Left ventricle myocardium superior (tissue), 1 donor: Measurements from ENCODE around the gene PRRX2. TPM values are rescaled to one million over a fixed set of nuclear protein-coding genes. Genes with fewer than 3 reads are reported as not detected.

Experiments
- ATAC-seq: fragments of 200-7000 bp; cut with Tn5 transposase; one replicate; pipeline ENCODE4 v1.9.1; 2020; ENCODE audit warnings: mild to moderate bottlenecking, moderate library complexity
- DNase-seq: peaks from one replicate; pipeline ENCODE4 v3.0.0-alpha.2; 2020
- intact Hi-C: fragments of 100-400 bp; cut with micrococcal nuclease; formaldehyde crosslinking; loops from one replicate; pipeline ENCODE4 v1.11.0; 2022
- total RNA-seq: library from RNA; stranded (reverse); fragmentation: NEBNext Ultra II Directional; extraction: Animal tissue kit (Norgen Biotek cat#: 25700); gene quantifications from one replicate; pipeline ENCODE4 v1.2.1, GENCODE V29; 2021
- donor health status: DM: no; HTN: yes; CAD: no; lungs with severe emphysema.

PRRX2 gene
- total RNA-seq, 1 donor from 2014 or later = 0.20 TPM

DNA sequence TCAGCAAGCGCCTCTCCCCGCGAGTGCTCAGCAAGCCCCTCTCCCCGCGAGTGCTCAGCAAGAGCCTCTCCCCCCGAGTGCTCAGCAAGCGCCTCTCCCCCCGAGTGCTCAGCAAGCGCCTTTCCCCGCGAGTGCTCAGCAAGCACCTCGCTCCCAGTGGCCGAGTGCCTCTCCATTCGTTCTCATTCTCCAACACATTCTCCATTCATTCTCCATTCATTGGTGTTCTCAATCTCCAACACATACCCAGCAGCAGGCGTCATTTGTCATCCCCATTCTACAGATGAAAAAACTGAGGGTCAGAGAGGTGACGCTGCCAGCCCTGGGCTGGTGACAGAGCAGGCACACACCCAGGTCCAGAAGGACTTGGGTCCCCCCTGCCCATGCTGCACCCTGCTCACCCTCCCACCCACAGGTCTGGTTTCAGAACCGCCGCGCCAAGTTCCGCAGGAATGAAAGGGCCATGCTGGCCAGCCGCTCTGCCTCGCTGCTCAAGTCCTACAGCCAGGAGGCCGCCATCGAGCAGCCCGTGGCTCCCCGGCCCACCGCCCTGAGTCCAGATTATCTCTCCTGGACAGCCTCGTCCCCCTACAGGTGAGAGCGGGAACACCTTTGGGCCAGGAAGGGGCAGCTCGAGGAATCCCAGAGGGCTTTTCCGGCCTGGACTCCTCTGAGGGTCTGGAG lies 54.9 kb downstream of the PRRX2 start:
- intact Hi-C loops = no loop called here
- ATAC-seq = no peak
- no peak for DNase-seq

DNA sequence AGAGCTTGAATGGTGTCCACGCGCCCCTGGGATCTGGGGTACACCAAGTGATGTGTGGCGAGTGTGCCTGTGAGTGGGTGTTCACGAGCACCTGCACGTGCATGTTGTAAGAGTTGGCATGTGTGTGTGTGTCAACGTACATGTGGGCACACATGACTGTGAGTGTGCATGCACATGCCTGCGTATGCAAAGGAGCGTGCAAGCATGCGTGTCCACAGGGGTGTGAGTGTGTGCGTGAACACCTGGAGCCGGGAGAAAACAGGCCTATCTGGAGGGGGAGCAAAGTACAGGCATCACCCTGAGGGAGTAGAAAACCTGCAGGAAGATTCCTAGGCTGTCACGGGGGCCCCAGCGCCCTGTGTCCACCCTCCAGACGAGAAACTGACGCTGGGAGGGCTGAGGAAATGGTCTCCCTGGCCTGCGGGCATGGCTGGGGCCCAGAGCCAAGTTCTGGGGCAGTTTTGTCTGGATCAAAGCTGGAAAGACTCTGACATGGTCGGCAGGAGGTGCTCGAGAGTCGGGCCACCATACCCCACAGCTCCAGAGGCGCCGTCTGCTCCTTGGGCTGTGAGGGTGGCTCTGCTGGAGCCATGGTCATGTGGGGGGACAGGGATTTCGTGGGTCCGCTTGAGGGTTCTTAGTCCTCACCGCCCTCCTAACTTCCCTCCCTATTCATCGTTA lies 55.6 kb downstream of the PRRX2 start:
- no peak for ATAC-seq
- no peak for DNase-seq
- intact Hi-C loops = no loop called here

DNA sequence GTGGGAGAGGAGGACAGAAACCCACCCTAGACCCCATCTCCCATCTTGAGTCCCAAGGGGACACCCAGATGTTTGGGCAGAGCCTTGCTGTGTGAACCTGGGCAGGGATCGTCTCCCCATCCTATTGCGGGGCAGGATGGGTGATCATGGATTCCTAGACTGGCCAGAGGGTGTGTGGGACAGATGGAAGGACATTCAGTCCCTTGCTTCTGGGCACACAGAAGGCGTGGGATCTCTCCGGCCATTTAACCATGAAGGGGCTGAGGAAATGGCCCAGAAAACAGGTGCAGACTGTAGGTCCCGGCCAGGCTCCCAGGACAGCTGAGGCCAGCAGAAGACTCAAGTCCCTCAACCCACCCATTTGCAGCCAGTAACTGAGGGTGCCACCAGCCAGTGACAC lies 57.5 kb downstream of the PRRX2 start:
- DNase-seq (no peak), ATAC-seq (no peak)
- intact Hi-C loops = no loop called here

DNA sequence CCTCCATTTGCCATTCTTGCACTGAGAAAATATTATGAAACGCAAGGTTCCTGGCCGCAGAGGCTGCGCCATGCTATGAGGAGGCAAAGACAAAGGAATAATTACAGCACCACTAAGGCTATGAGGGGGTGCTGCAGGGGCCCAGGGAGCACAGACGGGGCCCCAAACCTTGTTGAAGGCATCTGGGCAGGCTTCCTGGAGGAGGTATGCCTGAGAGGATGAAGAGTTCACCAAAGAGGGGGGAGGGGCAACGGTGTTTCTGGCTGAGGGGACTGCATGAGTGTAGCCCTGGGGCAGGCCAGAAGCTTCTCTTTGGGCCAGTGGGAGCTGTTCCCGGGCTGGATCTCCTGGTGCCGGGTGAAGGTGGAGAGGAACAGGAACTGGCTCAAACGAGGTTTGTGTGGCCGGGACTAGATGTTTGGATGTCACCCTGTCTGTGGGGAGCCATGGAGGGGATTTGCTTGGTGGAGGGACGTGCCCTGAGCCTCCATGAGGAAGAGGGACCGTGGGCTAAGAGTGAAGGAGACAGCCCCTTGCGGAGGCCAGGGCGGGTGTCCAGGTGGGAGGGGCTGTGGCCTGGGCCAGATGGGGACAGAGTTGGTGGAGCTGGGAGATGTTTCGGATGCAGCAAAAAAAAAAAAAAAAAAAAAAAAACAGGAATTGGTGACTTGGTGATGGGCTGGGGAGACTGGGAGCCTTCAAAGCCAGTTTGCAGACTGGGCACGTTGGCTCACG lies 59.2 kb downstream of the PRRX2 start:
- ATAC-seq = no peak
- DNase-seq = no peak
- intact Hi-C loops = no loop called here

DNA sequence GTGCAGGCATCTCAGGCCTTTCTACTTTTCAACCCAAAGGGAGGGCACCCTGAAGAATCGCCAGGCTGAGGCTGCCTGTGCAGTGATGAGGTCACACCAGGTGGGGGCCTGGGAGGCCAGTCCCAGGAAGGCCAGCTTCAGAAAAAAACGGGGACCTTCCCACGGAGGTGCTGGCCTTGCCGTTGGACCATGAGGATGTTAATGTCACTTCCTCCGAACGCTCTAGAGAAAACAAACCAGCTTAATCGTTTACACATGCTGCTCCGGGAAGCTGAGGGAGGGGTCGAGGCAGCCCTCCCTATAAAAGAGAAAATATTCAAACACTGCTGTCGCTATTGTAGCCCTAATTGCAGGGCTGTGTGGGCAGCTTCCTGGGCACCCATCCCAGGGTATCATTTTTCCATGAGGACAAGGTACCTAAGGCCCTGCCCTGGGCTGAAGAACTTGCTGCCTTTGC lies 60.4 kb downstream of the PRRX2 start:
- intact Hi-C loops = no loop called here
- DNase-seq = no peak
- no peak for ATAC-seq

DNA sequence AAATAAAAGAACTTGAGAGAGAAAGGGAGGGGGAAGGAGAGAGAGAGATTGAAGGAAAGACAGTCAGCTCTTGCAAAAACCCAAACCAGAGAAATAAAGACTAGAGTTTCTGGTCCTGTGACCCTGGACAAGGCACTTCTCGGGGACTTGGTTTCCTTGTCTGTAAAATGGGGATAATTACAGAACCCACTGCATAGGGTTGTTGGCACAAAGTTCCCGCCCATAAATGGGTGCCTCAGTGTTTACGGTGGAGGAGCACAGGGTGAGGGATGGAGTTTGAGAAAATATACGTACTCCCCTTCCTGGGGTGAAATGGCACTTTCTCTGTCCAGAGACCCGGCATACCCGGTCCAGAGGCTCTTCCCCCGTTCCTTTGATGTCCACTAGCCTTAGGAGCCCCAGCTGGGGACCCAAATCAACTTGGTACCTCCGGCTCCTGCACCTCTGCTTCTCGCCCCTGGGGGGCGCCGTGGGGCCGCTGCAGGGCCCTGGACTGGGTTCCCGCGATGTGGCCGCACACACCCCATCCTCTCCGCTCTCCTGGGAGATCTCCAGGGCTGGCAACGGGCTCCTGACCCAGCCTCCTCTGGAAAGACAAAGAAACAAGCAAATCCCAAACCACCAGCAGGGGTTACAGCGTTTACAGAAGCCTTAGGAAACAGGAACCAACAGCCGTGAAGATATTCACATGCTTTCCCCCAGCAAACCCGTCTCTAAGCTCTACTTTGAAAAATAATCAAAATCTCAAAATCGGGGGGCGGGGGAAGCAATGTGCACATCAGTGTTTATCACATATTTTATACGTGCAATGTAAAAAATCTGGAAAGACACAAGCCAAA lies 61.1 kb downstream of the PRRX2 start:
- DNase-seq (peak; percentile 79), ATAC-seq (peak; percentile 93)
- intact Hi-C loops = no loop called here

DNA sequence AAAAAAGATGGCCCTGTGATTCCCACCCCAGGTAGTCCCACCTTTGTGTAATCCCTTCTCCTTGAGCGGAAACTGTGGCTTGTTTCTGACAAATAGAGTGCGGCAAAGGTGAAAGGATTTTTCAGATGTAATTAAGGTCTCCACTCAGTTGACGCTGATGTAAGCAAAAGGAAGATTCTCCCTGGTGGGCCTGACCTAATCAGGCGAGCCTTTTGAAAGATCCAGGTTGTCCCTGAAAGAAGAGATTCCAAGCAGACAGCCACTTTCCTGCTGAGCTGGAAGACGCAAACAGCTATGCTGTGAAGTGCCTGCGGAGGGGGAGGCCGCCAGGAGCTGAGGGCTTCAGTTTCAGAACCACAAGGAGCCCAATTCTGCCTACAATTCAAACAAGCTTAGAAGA lies 63.3 kb downstream of the PRRX2 start:
- DNase-seq (no peak), ATAC-seq (no peak)
- intact Hi-C loops = no loop called here

DNA sequence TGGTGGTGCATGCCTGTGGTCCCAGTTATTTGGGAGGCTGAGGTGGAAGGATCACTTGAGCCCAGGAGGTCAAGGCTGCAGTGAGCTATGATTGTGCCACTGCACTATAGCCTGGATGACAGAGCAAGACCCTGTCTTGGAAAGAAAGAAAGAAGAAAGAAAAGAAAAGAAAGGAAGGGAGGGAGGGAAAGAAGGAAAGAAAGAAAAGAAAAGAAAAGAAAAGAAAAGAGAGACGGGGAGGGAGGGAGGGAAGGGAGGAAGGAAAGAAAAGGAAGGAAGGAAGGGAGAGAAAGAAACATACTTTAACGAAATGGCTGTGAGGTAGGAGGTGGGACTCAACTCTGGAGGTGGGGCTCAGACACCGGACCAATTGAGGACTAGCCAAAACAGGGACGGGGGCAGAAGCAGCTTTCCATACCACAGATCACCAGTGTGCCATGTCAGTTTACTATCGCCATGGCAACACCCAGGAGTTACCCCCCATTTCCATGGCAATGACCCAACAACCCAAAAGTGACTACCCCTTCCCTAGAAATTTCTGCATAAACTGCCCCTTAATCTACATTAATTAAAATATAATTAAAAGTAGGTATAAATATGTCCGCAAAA lies 66.1 kb downstream of the PRRX2 start:
- intact Hi-C loops = loop anchor here (10.0 kb wide), 1 partner anchor 53 kb away; no protein-coding TSS in a partner anchor
- ATAC-seq (no peak), DNase-seq (no peak)

DNA sequence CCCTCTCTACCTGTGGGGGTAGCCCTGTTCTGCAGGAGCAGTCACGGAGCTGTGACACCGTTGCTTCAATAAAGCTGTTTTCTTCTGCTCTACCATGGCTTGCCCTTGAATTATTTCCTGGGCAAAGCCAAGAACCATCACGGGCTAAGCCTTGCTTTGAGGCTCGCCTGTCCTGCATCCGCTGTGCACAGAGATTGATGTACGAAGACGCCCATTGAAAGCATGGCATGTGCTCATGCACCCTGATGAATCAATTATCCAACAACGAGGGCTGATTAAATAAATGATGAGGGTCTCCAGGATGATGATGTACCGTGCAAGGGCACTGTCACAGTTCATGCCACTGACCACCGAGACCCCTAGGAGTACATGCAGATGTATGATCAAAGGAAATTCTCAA lies 66.7 kb downstream of the PRRX2 start:
- ATAC-seq = no peak
- intact Hi-C loops = loop anchor here (10.0 kb wide), 1 partner anchor 53 kb away; no protein-coding TSS in a partner anchor
- DNase-seq = no peak

DNA sequence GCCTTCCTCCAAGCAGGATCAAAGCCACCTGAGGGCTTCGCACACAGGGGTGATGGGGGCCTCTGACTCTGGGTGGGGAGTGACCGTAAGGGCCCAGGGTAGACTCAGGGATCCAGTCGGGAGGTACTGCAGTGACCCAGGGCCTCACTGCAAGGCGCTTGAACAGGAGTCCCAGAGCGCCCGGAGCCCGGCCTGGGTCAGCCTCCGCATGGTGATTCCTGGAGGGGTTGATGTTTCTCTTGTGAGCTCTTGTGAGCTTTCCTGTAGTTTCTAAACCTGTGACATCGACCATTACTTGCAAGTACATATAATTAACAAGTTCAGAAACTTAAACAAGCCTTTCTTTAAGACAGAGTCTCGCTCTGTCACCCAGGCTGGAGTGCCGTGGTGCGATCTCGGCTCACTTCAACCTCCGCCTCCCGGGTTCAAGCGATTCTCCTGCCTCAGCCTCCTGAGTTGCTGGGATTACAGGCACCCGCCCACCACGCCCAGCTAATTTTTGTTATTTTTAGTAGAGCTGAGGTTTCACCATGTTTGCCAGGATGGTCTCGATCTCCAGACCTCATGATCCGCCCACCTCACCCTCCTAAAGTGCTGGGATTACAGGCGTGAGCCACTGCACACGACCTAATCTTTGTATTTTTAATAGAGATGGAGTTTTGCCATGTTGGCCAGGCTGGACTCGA lies 67.6 kb downstream of the PRRX2 start:
- ATAC-seq (no peak), DNase-seq (no peak)
- intact Hi-C loops = loop anchor here (10.0 kb wide), 1 partner anchor 52 kb away; no protein-coding TSS in a partner anchor

DNA sequence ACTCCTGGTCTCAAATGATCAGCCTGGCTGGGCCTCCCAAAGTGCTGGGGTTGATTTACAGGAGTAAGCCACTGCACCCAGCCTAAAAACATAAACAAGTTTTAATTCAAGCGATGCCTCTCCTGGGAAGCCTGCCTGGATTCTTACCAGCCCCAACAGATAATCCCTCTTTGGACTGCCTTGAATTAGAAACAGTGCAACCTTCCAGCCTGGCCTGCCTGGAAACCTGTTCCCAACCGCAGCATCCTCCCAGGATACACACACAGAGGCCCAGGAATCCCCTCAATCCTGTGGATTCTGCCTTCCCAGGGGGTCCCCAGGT lies 68.1 kb downstream of the PRRX2 start:
- DNase-seq (no peak), ATAC-seq (no peak)
- intact Hi-C loops = loop anchor here (10.0 kb wide), 1 partner anchor 51 kb away; no protein-coding TSS in a partner anchor

DNA sequence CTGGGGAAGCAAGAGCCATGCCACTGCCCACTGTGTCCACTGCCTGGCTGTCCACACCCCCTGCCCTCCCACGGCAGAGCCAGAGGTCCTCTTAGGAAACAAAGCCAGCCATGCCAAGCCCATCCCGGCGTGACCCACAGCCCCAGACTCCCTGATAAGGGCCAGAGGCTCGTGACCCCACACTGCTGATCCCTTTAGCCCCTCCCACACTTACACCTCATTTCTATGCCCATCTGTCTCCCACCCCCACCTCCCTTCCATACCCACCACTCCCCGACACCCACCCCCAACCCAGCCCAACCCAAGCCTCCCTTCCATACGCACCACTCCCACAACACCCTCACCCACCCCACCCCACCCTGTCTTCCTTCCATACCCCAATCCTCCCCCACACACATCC lies 70.1 kb downstream of the PRRX2 start:
- intact Hi-C loops = loop anchor here (10.0 kb wide), 1 partner anchor 49 kb away; no protein-coding TSS in a partner anchor
- ATAC-seq (no peak), DNase-seq (no peak)

DNA sequence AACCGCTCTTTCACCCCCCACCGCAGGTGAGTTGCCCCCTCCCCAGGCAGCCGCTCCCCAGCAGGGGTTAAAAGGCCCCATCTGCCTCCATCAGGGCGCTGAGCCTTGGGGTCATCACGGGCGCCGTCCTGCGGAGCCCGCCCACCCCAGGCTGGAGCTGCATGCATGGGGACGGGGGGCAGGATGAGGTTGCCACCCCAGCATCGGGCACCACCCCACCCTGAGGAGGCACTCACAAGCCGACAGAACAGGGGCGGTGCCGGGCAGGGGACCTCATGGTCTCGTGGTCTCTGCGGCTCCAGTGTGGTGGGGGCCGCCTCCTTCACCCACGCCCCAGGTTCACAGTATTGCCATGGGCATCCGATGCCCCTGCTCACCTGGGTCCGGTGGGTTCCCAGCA lies 70.9 kb downstream of the PRRX2 start:
- ATAC-seq (no peak), DNase-seq (no peak)
- intact Hi-C loops = loop anchor here (10.0 kb wide), 1 partner anchor 48 kb away; no protein-coding TSS in a partner anchor

DNA sequence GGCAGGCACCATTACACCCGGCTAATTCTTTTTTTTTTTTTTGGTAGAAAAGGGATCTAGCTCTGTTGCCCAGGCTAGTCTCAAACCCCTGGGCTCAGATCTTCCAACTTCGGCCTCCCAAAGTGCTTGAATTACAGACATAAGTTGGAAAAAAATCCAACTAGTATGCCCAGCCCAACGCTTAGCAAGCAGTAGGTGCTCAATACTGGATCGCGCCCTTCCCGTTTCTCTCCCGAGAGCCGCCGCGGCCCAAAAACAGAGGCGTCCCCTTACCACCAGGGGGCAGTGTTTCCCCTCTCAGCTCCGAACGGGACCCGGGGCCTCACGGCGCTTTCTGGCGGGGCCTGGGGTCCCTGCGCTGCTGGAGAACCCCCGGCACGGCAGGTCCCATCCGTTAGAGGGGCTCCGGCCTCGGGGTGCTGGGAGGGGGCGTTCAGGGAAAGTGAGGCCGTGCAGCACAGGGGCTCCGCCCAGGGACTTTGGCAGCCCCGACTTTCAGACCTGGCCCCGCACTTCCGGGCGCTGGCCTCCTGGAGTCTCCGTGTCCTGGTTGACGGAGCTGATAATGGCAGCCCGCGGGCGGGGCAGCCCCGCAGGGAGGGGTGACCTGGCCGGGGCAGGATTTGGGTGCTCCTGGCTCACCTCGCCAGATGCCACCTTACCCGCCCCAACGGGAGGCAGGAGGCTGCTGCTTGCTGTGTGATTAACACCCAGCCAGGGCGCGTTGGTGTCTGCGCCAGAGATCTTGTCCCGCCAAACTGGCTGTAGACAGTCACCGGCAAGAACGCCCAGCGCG lies 72.2 kb downstream of the PRRX2 start:
- DNase-seq = peak; percentile 88
- intact Hi-C loops = loop anchor here (10.0 kb wide), 1 partner anchor 47 kb away; no protein-coding TSS in a partner anchor
- ATAC-seq = peak; percentile 96

DNA sequence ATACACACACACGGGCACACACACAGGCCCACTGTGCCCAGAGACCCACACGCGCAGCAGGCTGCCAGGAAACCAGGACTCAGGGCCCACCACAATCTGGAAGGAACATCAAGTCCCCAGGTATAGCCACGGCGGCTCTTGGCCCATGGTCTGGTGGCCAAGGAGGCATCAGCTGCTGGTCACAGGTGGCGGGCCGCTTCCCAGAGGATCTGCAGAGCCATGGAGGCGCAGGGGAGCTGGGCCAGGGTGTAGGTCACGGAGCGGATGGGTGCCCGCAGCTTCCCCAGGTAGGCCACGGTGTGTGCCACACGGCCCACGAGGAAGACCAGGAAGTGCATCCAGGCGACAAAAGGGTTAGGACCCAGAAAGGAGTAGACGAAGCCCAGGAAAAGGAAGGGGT lies 74.0 kb downstream of the PRRX2 start:
- DNase-seq = no peak
- intact Hi-C loops = loop anchor here (10.0 kb wide), 1 partner anchor 45 kb away; no protein-coding TSS in a partner anchor
- no peak for ATAC-seq

DNA sequence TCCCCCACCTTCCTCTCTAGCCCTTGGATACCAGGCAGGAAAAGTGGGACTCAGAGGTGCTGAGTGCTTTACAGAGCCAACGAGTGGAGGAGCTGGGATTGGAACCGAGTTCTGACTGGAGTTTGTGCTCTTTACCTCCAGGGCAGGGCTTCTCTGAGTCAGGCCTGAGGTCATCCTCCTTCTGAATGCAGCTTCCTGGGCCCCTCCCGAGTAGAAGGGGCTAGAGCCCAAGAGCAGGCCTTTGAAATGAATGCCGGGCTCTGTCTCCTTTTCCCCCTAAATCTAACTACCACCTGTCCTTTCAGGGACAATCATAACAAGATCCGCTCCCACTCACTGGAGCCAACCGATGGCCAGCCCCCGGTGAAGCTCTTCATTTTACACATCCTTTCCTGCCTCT lies 74.7 kb downstream of the PRRX2 start:
- no peak for ATAC-seq
- intact Hi-C loops = no loop called here
- no peak for DNase-seq

DNA sequence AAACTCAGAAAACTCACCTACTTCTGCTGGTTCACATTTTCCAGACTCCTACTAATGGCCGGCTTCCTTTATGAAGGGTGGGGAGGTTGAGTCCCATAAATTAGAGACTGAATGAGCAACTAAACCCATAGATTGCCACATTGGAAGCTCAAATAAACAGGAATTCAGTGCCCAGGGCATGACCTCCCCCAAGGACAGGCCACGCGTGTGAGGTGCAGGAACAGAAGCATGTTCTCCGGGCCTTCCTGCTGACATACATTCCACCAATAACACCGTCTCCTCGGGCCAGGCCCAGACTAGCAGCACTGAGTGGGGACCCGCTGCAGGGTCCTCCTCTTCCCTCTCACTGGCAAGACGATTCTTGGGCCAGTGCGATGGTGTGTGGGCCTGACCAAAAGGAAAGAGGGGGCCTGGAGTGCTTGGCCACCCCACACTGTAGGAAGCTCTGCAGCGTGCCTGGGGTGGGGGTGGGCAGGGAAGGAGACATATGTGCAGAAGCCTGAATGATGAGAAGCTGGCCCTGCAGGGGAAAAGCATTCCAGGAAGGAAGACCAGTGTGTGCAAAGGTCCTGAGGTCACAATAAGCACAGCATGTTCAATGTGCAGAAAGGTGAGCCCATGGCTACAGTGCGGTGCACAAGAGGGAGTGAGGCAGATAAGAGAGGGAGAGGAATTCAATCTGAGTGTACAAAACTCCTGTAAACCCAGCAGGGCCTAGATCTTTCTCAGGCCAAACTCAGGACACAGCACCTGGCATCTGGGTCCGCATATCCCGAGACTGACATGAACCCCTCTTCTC lies 75.4 kb downstream of the PRRX2 start:
- DNase-seq (no peak), ATAC-seq (no peak)
- intact Hi-C loops = no loop called here
